Measurements from ENCODE around the gene ZBTB5.

GRCh38 chr9:37392272-37392671 lies 73.0 kb downstream of the ZBTB5 start:
- TF ChIP-seq CTCF (IDR thresholded peaks at IDR 0.05), result no peak
- TF ChIP-seq POLR2A (IDR thresholded peaks at IDR 0.05), result no peak

Measured in Peyer's patch (tissue), 4 donors.